BE2C (cell line): Measurements from ENCODE around the gene EDEM3.

Experiments used
- DNase-seq: peaks from one replicate; pipeline ENCODE4 v3.0.0-alpha.2; 2020
- H3K27me3 ChIP-seq: fragments of 250-450 bp; sonication (Bioruptor Pico); 2 replicates; pipeline ENCODE4 v1.5.1; 2020; ENCODE audit warnings: mild to moderate bottlenecking
- H3K36me3 ChIP-seq: fragments of 250-450 bp; sonication (Bioruptor Pico); 2 replicates; pipeline ENCODE4 v1.5.1; 2020; ENCODE audit warnings: mild to moderate bottlenecking
- H3K4me1 ChIP-seq: fragments of 250-450 bp; sonication (Bioruptor Pico); 2 replicates; pipeline ENCODE4 v1.5.1; 2020
- H3K4me3 ChIP-seq: 2 replicates; pipeline ENCODE4 v1.5.1; 2011; ENCODE audit warnings: low read depth, low read length
- H3K9me3 ChIP-seq: fragments of 250-450 bp; sonication (Bioruptor Pico); 2 replicates; pipeline ENCODE4 v1.5.1; 2020
- TF ChIP-seq, protein P1 (sequence below): IDR thresholded peaks from 2 replicates; pipeline ENCODE4 v1.5.1; 2012; ENCODE audit warnings: mild to moderate bottlenecking, low read depth, low read length

The EDEM3 gene

DNA sequence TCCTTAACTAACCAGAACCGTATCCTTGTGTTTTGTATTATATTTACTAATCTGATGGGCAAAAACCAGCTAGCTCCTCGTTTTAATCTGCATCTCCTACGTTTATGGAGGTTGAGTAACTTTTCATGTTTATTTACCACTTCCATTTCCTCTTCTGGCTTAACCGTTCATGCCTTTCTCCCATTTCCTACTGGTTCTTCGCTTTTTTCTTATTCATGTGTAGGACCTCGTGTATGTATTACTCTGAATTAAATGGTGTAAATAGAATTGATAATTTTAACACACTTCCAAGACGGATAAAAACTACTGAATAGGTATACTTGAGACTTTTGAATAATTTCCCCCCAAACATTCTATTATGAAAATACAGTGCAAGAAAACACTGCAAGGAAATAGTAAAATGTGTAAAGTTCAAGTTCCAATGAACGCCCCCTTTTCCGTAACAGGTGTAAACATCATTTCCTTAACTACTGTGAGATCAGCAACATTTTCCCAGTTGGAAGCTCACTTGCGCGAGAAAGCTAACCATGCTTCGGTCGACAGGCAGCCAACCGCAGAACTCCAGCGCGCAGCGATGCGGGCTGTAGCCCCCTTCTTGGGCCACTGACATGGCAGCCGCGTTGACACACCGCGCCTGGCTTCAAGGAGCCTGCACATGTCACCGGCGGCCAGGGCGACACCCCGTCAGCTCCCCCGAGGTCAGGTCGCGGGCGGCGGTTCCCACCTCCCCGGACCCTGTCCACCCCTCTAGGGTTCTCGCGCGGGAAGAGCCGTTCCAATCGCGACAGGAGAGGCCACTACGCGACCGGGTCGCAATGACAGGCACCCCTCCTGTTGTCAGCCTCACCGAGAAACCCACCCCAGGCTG, 816 bp downstream of the EDEM3 start:
- DNase-seq: peak; percentile 66

DNA sequence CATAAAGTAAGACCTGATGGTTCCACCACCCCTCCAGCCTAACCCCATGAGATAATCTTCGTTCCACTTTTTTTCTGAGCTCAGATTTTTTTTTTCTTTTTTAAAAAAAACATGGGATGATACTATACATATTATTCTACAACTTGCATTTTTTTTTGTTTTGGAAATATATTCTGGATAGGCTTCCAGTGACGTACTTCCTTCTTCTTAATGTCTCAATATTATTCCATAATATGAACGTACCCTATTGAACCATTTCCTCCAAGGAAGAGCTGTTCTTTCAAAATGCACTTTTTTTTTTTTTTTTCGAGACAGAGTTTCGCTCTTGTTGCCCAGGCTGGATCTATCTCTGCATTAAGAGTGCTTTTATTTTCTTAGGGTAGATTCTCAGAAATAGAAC, 1.5 kb downstream of the EDEM3 start:
- Histone ChIP-seq H3K9me3 (no peaks in the 10 kb centered on the region), H3K4me1 (peaks cover 5% of the 10 kb centered on the region; the same call in 1 of the 2 replicates), H3K4me3 (peak overlapping the region; percentile 74), H3K27me3 (no peaks in the 10 kb centered on the region), H3K36me3 (no peaks in the 10 kb centered on the region)
- no peak for DNase-seq
- TF ChIP-seq, protein P1, sequence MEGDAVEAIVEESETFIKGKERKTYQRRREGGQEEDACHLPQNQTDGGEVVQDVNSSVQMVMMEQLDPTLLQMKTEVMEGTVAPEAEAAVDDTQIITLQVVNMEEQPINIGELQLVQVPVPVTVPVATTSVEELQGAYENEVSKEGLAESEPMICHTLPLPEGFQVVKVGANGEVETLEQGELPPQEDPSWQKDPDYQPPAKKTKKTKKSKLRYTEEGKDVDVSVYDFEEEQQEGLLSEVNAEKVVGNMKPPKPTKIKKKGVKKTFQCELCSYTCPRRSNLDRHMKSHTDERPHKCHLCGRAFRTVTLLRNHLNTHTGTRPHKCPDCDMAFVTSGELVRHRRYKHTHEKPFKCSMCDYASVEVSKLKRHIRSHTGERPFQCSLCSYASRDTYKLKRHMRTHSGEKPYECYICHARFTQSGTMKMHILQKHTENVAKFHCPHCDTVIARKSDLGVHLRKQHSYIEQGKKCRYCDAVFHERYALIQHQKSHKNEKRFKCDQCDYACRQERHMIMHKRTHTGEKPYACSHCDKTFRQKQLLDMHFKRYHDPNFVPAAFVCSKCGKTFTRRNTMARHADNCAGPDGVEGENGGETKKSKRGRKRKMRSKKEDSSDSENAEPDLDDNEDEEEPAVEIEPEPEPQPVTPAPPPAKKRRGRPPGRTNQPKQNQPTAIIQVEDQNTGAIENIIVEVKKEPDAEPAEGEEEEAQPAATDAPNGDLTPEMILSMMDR: no peak

More for the DNA sequence above, 816 bp downstream of the EDEM3 start:
- TF ChIP-seq, protein P1: no peak
- Histone ChIP-seq H3K27me3 (no peaks in the 10 kb centered on the region), H3K4me1 (peaks cover 5% of the 10 kb centered on the region; the same call in 1 of the 2 replicates), H3K4me3 (peak overlapping the region; percentile 74), H3K36me3 (no peaks in the 10 kb centered on the region), H3K9me3 (no peaks in the 10 kb centered on the region)

DNA sequence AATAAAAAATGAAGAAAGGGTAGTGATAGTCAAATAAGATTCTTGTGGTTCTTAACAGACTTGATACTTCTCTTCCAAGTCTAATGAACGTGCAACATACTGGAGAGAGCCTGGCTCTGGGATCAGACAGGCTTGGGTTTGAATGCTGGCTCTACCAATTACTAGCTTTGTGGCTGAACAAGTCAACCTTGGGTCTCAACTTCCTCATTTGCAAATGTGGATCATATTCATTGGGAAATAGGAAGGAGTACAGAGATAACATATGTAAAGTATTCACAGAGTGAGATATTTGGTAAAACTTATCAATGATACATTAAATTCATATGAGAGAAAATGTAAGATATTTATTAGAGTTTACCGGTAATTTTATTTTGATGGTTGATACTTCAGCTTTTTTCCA, 2.0 kb downstream of the EDEM3 start:
- H3K36me3 ChIP-seq: no peaks in the 10 kb centered on the region
- H3K27me3 ChIP-seq: no peaks in the 10 kb centered on the region
- H3K4me3 ChIP-seq: peak overlapping the region; percentile 74
- H3K4me1 ChIP-seq: peaks cover 5% of the 10 kb centered on the region
- H3K9me3 ChIP-seq: no peaks in the 10 kb centered on the region
- no peak for DNase-seq
- TF ChIP-seq, protein P1: no peak

DNA sequence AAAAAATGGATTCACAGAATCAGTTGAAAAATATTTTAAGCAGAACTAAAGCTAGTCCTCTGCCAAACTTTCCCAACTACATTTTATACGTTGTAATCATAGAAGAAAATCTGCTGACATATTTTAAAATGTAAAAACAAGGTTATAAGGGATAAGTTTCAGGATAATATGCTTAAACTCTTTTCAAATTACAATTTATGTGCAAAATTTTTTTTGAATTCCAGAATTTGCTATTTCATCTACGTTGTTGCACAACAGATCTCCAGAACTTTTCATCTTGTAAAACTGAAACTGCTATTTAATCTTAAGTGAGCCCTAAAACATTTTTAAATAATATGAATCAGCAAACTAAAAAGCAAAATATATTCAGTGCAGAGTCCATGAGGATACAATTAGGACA, 5.9 kb downstream of the EDEM3 start:
- Histone ChIP-seq H3K36me3 (no peaks in the 10 kb centered on the region; the same call in 1 of the 2 replicates), H3K9me3 (no peaks in the 10 kb centered on the region), H3K4me3 (no peak overlapping the region), H3K27me3 (no peaks in the 10 kb centered on the region), H3K4me1 (peaks cover 28% of the 10 kb centered on the region)
- TF ChIP-seq, protein P1: no peak
- DNase-seq: no peak

DNA sequence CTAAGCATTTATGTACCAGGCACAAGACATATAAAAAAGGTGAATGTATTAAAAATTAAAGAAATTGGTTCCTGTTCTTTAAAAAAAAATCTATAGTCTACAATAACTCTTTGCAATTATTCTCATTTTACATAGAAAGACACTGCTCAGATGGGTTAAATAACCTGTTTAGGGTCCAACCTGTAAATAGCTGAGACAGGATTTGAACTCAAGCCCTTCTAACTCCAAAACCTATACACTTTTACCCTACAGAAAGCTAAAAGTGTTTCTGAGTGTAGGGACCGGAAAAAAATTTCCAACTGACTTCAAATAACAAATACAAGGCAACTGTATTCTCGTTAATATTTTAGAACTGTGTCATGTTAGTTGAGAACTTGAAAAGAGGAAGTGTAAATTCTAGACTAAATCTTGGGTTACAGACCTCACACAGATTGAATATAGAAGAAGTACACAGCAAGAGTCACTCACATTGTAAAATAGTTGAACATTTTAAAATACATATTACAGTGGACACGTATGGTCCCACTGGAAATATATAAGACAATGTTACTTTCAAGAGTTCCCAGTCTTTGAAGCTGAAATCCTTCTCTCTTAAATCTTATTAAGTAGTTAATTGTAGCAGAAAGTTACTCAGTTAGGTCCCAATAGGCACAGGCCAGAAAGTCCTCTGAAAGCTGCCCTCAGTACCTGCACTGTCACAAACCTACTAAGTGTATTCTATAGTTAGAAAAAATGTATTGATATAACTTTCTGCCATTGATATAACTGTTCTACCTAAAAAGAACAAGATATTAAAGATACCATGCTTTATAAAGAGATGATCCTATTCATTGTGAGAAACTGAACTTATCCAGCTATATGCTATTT, 7.3 kb downstream of the EDEM3 start:
- TF ChIP-seq, protein P1: no peak
- no peaks in the 10 kb centered on the region; the same call in 1 of the 2 replicates for H3K36me3 ChIP-seq
- H3K27me3 ChIP-seq: no peaks in the 10 kb centered on the region
- peaks cover 31% of the 10 kb centered on the region for H3K4me1 ChIP-seq
- H3K9me3 ChIP-seq: no peaks in the 10 kb centered on the region
- no peak for DNase-seq
- no peak overlapping the region for H3K4me3 ChIP-seq
